ENCODE data around the gene MEGF8.

The MEGF8 gene

GRCh38 chr19:42323473-42323851 is 2.0 kb upstream of the MEGF8 start:
- no peak for TF ChIP-seq SIN3A (IDR thresholded peaks at IDR 0.05; ENCODE audit: borderline replicate concordance, insufficient read depth, low read length)
- no peak for TF ChIP-seq POLR2AphosphoS5 (IDR thresholded peaks at IDR 0.05; ENCODE audit: low read depth, low read length)
- no peak for TF ChIP-seq TAF1 (IDR thresholded peaks at IDR 0.05; ENCODE audit: borderline replicate concordance, insufficient read depth, low read length)
- no peak for TF ChIP-seq REST (IDR thresholded peaks at IDR 0.05; ENCODE audit: insufficient read depth in 1 of 2, low read depth in 2 of 2, low read length in 2 of 2)
- no peak for TF ChIP-seq FOXP2 (optimal IDR thresholded peaks at IDR 0.05; ENCODE audit: borderline replicate concordance, extremely low read depth, extremely low read length, insufficient read depth)

- TF ChIP-seq TAF1 (IDR thresholded peaks at IDR 0.05; ENCODE audit: borderline replicate concordance, insufficient read depth, low read length) (no peak), FOXP2 (optimal IDR thresholded peaks at IDR 0.05; ENCODE audit: borderline replicate concordance, extremely low read depth, extremely low read length, insufficient read depth) (no peak), SIN3A (IDR thresholded peaks at IDR 0.05; ENCODE audit: borderline replicate concordance, insufficient read depth, low read length) (no peak), REST (IDR thresholded peaks at IDR 0.05; ENCODE audit: insufficient read depth in 1 of 2, low read depth in 2 of 2, low read length in 2 of 2) (no peak), POLR2AphosphoS5 (IDR thresholded peaks at IDR 0.05; ENCODE audit: low read depth, low read length) (no peak)
These were observed 1.4 kb upstream of the MEGF8 start for GRCh38 chr19:42323852-42324654.

- TF ChIP-seq SIN3A (IDR thresholded peaks at IDR 0.05; ENCODE audit: borderline replicate concordance, insufficient read depth, low read length) = no peak
- no peak for TF ChIP-seq TAF1 (IDR thresholded peaks at IDR 0.05; ENCODE audit: borderline replicate concordance, insufficient read depth, low read length)
- TF ChIP-seq FOXP2 (optimal IDR thresholded peaks at IDR 0.05; ENCODE audit: borderline replicate concordance, extremely low read depth, extremely low read length, insufficient read depth) = no peak
- no peak for TF ChIP-seq POLR2AphosphoS5 (IDR thresholded peaks at IDR 0.05; ENCODE audit: low read depth, low read length)
- no peak for TF ChIP-seq REST (IDR thresholded peaks at IDR 0.05; ENCODE audit: insufficient read depth in 1 of 2, low read depth in 2 of 2, low read length in 2 of 2)
These were observed 654 bp upstream of the MEGF8 start for GRCh38 chr19:42324655-42325307.

GRCh38 chr19:42325896-42326771 is 699 bp downstream of the MEGF8 start:
- TF ChIP-seq SIN3A (IDR thresholded peaks at IDR 0.05; ENCODE audit: borderline replicate concordance, insufficient read depth, low read length) = no peak
- TF ChIP-seq REST (IDR thresholded peaks at IDR 0.05; ENCODE audit: insufficient read depth in 1 of 2, low read depth in 2 of 2, low read length in 2 of 2) = no peak
- TF ChIP-seq TAF1 (IDR thresholded peaks at IDR 0.05; ENCODE audit: borderline replicate concordance, insufficient read depth, low read length) = no peak
- TF ChIP-seq FOXP2 (optimal IDR thresholded peaks at IDR 0.05; ENCODE audit: borderline replicate concordance, extremely low read depth, extremely low read length, insufficient read depth) = no peak
- TF ChIP-seq POLR2AphosphoS5 (IDR thresholded peaks at IDR 0.05; ENCODE audit: low read depth, low read length) = no peak

Data from PFSK-1 (cell line).